GM19463 (cell line): ENCODE measurements around the gene ATOX1.
"Not testable (repeated sequence)": the region's sequence is repeated elsewhere in the genome, so short reads cannot be mapped to it uniquely, and the experiment has no call there.

ENCODE experiments used
- ATAC-seq: cut with Tn5 transposase; IDR thresholded peaks from one replicate; pipeline ENCODE4 v1.9.1; 2021; ENCODE audit warnings: mild to moderate bottlenecking, moderate library complexity; ENCODE audit not compliant: unreplicated experiment

Gene ATOX1, protein sequence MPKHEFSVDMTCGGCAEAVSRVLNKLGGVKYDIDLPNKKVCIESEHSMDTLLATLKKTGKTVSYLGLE

GRCh38 chr5:151758430-151759241 lies at the start of gene ATOX1:
Gene ATOX1 (minus strand): TSS chr5:151758631. CDS start chr5:151758551, 80 bp downstream.
- peak; percentile 97 for ATAC-seq

- ATAC-seq = no peak
Observed at GRCh38 chr5:151805414-151806223, 47.2 kb upstream of the ATOX1 start.

GRCh38 chr5:151800532-151800931 lies 42.1 kb upstream of the ATOX1 start:
- no peak for ATAC-seq

GRCh38 chr5:151799407-151799806 lies 41.0 kb upstream of the ATOX1 start:
- no peak for ATAC-seq

DNA sequence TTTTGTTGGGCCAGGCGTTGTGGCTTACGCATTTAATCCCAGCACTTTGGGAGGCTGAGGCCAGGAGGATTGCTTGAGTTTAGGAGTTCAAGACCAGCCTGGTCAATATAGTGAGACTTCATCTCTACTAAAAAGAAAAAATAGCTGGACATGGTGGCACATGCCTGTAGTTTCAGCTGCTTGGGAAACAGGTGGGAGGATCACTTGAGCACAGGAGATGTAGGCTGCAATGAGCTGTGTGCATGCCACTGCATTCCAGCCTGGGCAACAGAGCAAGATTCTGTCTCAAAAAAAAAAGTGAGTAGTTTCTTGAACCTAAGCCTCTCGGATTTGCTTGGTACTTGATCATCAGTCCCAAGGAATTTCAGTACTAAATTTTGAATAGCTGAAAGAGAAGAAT lies 40.2 kb upstream of the ATOX1 start:
- ATAC-seq = no peak

GRCh38 chr5:151795426-151795825 lies 37.0 kb upstream of the ATOX1 start:
- no peak for ATAC-seq

DNA sequence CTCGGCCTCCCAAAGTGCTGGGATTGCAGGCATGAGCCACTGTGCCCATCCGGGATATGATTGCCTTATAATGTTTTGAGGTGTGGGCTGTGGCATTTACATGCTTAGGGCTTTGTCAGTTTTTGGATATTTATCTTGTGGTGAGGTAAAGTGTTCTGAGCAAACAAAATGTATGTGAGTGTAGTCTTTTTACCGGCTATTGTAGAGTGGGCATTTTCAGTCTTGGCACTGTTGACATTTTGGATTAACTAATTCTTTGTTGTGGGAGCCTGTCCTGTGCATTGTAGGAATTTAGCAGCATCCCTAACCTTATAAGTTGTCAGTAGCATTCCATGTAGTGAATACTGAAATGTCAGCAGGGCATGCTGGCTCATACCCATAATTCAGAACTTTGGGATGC lies 34.9 kb upstream of the ATOX1 start:
- no peak for ATAC-seq

- no peak for ATAC-seq
Observed at GRCh38 chr5:151787817-151788216, 29.4 kb upstream of the ATOX1 start.

- no peak for ATAC-seq
Observed at GRCh38 chr5:151786468-151786867, 28.0 kb upstream of the ATOX1 start.

DNA sequence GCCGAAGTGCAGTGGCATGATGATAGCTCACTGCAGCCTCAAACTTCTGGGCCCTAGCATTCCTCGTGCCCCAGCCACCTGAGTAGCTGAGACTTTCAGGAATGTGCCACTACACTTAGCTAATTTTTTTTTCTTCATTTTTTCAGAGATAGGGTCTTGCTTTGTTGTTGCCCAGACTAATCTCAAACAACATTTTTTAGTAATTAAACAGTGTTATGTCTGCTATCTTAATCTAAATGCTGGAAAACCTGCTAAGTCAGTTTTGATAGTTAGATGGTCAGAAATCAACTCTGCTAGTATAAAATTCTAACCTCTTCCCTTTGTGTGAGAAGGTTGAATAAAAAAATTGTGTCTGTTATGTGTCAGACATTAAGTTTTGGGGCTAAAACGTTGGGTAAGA lies 25.7 kb upstream of the ATOX1 start:
- ATAC-seq = no peak

- ATAC-seq = not testable (repeated sequence)
Observed at GRCh38 chr5:151783664-151784063, 25.2 kb upstream of the ATOX1 start.

DNA sequence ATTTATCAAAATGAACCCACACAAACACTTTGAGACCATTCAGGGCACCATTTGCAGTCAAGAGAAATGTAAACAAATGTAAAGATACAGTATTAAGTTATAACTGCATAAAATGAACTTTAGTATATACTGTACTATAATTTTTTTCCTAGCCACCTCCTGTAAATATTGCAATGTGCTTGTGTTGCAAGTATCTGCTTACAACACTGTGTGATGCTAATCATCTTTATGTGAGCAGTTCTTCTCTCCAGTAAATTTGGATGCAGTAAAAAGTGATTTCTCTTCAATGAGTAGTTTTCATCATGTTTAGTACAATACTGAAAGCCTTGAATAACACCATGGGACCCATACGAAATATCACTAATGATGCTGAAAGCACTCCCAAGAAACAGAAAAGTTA lies 22.8 kb upstream of the ATOX1 start:
- ATAC-seq = no peak

- ATAC-seq = no peak
Observed at GRCh38 chr5:151780348-151780747, 21.9 kb upstream of the ATOX1 start.

- peak; percentile 51 for ATAC-seq
Observed at GRCh38 chr5:151779531-151780125, 21.2 kb upstream of the ATOX1 start.

- ATAC-seq = no peak
Observed at GRCh38 chr5:151775025-151775606, 16.7 kb upstream of the ATOX1 start.

- ATAC-seq = no peak
Observed at GRCh38 chr5:151773951-151774350, 15.5 kb upstream of the ATOX1 start.

DNA sequence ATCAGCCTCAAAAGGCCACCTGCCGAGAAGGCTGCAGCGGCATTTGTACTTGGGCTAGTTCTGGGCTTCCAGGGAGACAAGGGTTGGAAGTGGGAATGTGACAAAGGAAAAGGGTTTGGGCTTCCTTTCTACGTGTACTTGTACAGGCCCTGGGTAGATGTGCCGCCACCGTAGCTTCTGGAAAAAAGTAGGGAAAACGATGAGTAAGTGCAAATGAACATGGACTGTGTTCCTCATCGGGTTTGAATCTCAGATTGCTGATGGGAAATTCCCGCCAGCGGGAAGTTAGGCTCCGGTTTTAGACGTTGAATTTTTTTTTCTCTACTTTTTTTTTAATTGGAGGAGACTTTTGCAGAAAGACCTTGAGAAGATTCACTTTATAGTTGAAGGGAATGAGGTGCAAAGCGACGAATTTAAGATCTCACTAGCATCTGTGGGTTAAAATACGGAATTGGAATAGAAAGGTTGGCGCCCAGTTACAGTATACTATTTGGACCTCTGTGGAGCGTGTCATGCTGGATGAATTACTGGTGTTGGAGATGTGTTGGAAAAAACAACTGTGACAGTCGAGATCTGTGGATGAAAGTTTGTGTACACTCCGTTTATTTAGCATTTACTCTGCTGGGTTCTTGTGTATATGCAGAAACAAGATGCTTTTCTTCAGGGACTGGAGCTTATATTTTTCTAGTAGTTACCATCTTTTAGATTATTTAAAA lies 14.6 kb upstream of the ATOX1 start:
- no peak for ATAC-seq

- no peak for ATAC-seq
Observed at GRCh38 chr5:151772029-151772845, 13.8 kb upstream of the ATOX1 start.

- ATAC-seq = peak; percentile 73
Observed at GRCh38 chr5:151771259-151772028, 13.0 kb upstream of the ATOX1 start, which contains the start of gene G3BP1. Gene G3BP1 (plus strand): TSS chr5:151771954. CDS start chr5:151786621, 14,667 bp downstream.
